Endothelial cell of umbilical vein (primary cell): ENCODE measurements around the gene SLCO3A1. TPM values are rescaled to one million over a fixed set of nuclear protein-coding genes. Genes with fewer than 3 reads are reported as not detected.

ENCODE experiments used
- BruUV-seq: library from RNA; stranded (reverse); fragments of 400-500 nt; replicated peaks from 2 replicates; lab custom pipeline; 2021; lab: Mats Ljungman, UMichigan
- CTCF ChIA-PET: fragments of 300-600, 350-600 bp; sonication (Branson Sonifier 250); formaldehyde crosslinking; loops from one replicate; lab custom pipeline; 2021; ENCODE audit warnings: antibody characterized with exemption, inconsistent platforms; lab: Charles Lee
- POLR2A ChIA-PET: fragments of 300-600, 350-600 bp; sonication (Branson Sonifier 250); formaldehyde crosslinking; loops from one replicate; lab custom pipeline; 2021; ENCODE audit warnings: antibody characterized with exemption, inconsistent platforms; lab: Charles Lee
- DNase-seq: peaks from one replicate; pipeline ENCODE4 v3.0.0-alpha.2; 2011; ENCODE audit warnings: low read depth, low spot score
- FAIRE-seq: peaks from 2 replicates; lab custom pipeline; 2011; peaks lifted over from hg19 to GRCh38; lab: Jason Lieb, UNC
- H2AFZ ChIP-seq: 2 replicates; pipeline ENCODE4 v1.6.0; 2012; ENCODE audit warnings: low read depth, low read length, control low read depth, inconsistent platforms
- H3K27ac ChIP-seq: 2 replicates; pipeline ENCODE4 v1.5.1; 2011; ENCODE audit warnings: low read depth, mild to moderate bottlenecking, control low read depth, low read length, moderate library complexity; ENCODE audit not compliant: insufficient read depth
- H3K27me3 ChIP-seq, 2 experiments: 2 replicates each; pipeline versions ENCODE4 v1.6.0 to v1.6.1; 2011; ENCODE audit warnings: low read length in 2 of 2, mixed read lengths in 1 of 2; ENCODE audit not compliant: control insufficient read depth in 2 of 2, insufficient read depth in 2 of 2
- H3K36me3 ChIP-seq, 2 experiments: 2 replicates in 1 of 2; 3 replicates in 1 of 2; pipeline ENCODE4 v1.5.1; 2011; ENCODE audit warnings: low read length in 2 of 2, mild to moderate bottlenecking in 1 of 2, moderate library complexity in 1 of 2; ENCODE audit not compliant: control insufficient read depth in 2 of 2, insufficient read depth in 2 of 2; ENCODE audit errors: extremely low read depth in 1 of 2
- H3K4me1 ChIP-seq: 3 replicates; pipeline ENCODE4 v1.5.1; 2011; ENCODE audit warnings: mild to moderate bottlenecking, low read length; ENCODE audit not compliant: control insufficient read depth, insufficient read depth; ENCODE audit errors: extremely low read depth
- H3K4me2 ChIP-seq: 2 replicates; pipeline ENCODE4 v1.6.1; 2011; ENCODE audit warnings: low read length, control low read depth, mixed read lengths; ENCODE audit not compliant: insufficient read depth
- H3K4me3 ChIP-seq, 3 experiments: fragments of 200-600 bp in 1 of 3; sonication (generic), shearing (Covaris generic) in 1 of 3; replicated peaks in 1 of 3; 2 replicates each; pipeline ENCODE4 v1.5.1; 2011 to 2016; ENCODE audit warnings: control low read depth in 3 of 3, low read length in 3 of 3, mild to moderate bottlenecking in 2 of 3, inconsistent platforms in 1 of 3, low read depth in 1 of 3, moderate library complexity in 1 of 3; ENCODE audit not compliant: insufficient read depth in 1 of 3
- H3K79me2 ChIP-seq: 2 replicates; pipeline ENCODE4 v1.6.0; 2012; ENCODE audit warnings: low read length, inconsistent platforms; ENCODE audit not compliant: control insufficient read depth, insufficient read depth
- H3K9ac ChIP-seq: replicated peaks from 2 replicates; pipeline ENCODE3; 2011; ENCODE audit warnings: low read length, control low read depth; ENCODE audit not compliant: insufficient read depth; ENCODE audit errors: extremely low read depth
- H3K9me1 ChIP-seq: replicated peaks from 3 replicates; pipeline ENCODE4 v1.6.0; 2011; ENCODE audit warnings: mild to moderate bottlenecking, low read length; ENCODE audit not compliant: control insufficient read depth, insufficient read depth; ENCODE audit errors: extremely low read depth
- H3K9me3 ChIP-seq: replicated peaks from 2 replicates; pipeline ENCODE4 v1.5.1; 2012; ENCODE audit warnings: low read length, inconsistent platforms; ENCODE audit not compliant: control insufficient read depth, insufficient read depth
- H4K20me1 ChIP-seq: replicated peaks from 2 replicates; pipeline ENCODE3; 2011; ENCODE audit warnings: mild to moderate bottlenecking, low read length; ENCODE audit not compliant: control insufficient read depth, insufficient read depth; ENCODE audit errors: extremely low read depth
- CTCF ChIP-seq, 2 donors: IDR thresholded peaks; 1 replicate in 1 of 2; 2 replicates in 1 of 2; pipeline ENCODE4 v1.5.1; 2011; ENCODE audit warnings: low read length in 2 of 2, mild to moderate bottlenecking in 2 of 2, moderate library complexity in 2 of 2, control low read depth in 1 of 2, inconsistent platforms in 1 of 2, low read depth in 1 of 2; ENCODE audit not compliant: insufficient read depth in 1 of 2; ENCODE audit errors: extremely low read depth in 1 of 2
- EZH2 ChIP-seq: IDR thresholded peaks from 2 replicates; pipeline ENCODE4 v1.6.1; 2012; ENCODE audit warnings: borderline replicate concordance, low read depth, mild to moderate bottlenecking, moderate library complexity, low read length, inconsistent platforms; ENCODE audit not compliant: severe bottlenecking
- FOS ChIP-seq: IDR thresholded peaks from 2 replicates; pipeline ENCODE4 v1.6.1; 2011; ENCODE audit warnings: mild to moderate bottlenecking, low read length, moderate library complexity, borderline replicate concordance; ENCODE audit not compliant: insufficient read depth
- GATA2 ChIP-seq: IDR thresholded peaks from 2 replicates; pipeline ENCODE4 v1.7.0; 2011; ENCODE audit warnings: low read depth, mild to moderate bottlenecking, moderate library complexity, mixed read lengths, low read length; ENCODE audit not compliant: insufficient read length, insufficient read depth
- JUN ChIP-seq: IDR thresholded peaks from 2 replicates; pipeline ENCODE4 v1.6.1; 2011; ENCODE audit warnings: borderline replicate concordance, low read depth; ENCODE audit not compliant: insufficient read length, insufficient read depth
- MAX ChIP-seq: IDR thresholded peaks from 2 replicates; pipeline ENCODE4 v1.6.1; 2011; ENCODE audit not compliant: insufficient read depth, insufficient read length
- MYC ChIP-seq: IDR thresholded peaks from one replicate; pipeline ENCODE4 v1.6.1; 2011; ENCODE audit warnings: mild to moderate bottlenecking, low read depth, low read length
- POLR2A ChIP-seq: IDR thresholded peaks from 2 replicates; pipeline ENCODE4 v1.6.1; 2012; ENCODE audit warnings: low read depth, mild to moderate bottlenecking, control low read depth, low read length
- POLR2AphosphoS5 ChIP-seq: IDR thresholded peaks from 2 replicates; pipeline ENCODE4 v1.6.1; 2012; ENCODE audit warnings: low read depth, mild to moderate bottlenecking, control low read depth, low read length, moderate library complexity; ENCODE audit not compliant: insufficient read depth
- dilution Hi-C: fragments of 300-500 bp; cut with MboI; formaldehyde crosslinking; loops from one replicate; pipeline ENCODE4 v1.15.0; 2019; ENCODE audit warnings: low sequenced_read_pairs; ENCODE audit not compliant: extremely low pct_ligation_motif_present
- intact Hi-C: fragments of 100-400 bp; cut with micrococcal nuclease; formaldehyde crosslinking; loops from one replicate; pipeline ENCODE4 v1.10.0; 2022
- polyA plus RNA-seq, 4 experiments: library from polyadenylated mRNA; depleted of rRNA in 3 of 4; stranded (reverse) in 3 of 4; unstranded in 1 of 4; fragments of >200 nt; gene quantifications; 2 replicates each; pipeline versions ENCODE4 v1.2.1 to v1.2.3, GENCODE V29; 2011 to 2012; ENCODE audit warnings: missing spikeins in 1 of 4
- total RNA-seq: library from RNA; stranded (reverse); gene quantifications from 2 replicates; pipeline ENCODE4 v1.2.3, GENCODE V29; 2021

SLCO3A1 gene
- total and polyA plus RNA-seq, 2 donors (not counting 3 experiments of a cell fraction or from before 2014, with no cell fraction given) = 0.88 to 0.92 TPM

GRCh38 chr15:91884606-91885005, 31.1 kb downstream of the SLCO3A1 start:
- Histone ChIP-seq H3K4me3 (no peak overlapping the region), H3K27ac (no peak overlapping the region), H3K9ac (no peak overlapping the region), H3K4me1 (no peaks in the 10 kb centered on the region), H3K36me3 (no peaks in the 10 kb centered on the region), H4K20me1 (no peaks in the 10 kb centered on the region), H3K9me1 (no peaks in the 10 kb centered on the region), H3K79me2 (no peaks in the 10 kb centered on the region), H3K9me3 (no peaks in the 10 kb centered on the region), H3K4me2 (no peak overlapping the region), H2AFZ (no peak overlapping the region), H3K27me3 (no peaks in the 10 kb centered on the region)
- FAIRE-seq = no peak
- dilution Hi-C loops = no loop called here
- TF ChIP-seq POLR2AphosphoS5 (no peak), POLR2A (no peak), GATA2 (no peak), JUN (no peak), EZH2 (no peak)
- intact Hi-C loops = no loop called here
- no peak for DNase-seq
- POLR2A ChIA-PET = no interaction called here
- CTCF ChIA-PET = no interaction called here
- BruUV-seq = no TSS peak

- H2AFZ ChIP-seq = no peak overlapping the region
- ChIA-PET CTCF (no interaction called here), POLR2A (no interaction called here)
- H3K27ac ChIP-seq = no peak overlapping the region
- TF ChIP-seq JUN (no peak), GATA2 (no peak), CTCF (IDR thresholded peaks at IDR 0.05; ENCODE audit: extremely low read depth in 1 of 2, insufficient read depth in 1 of 2, low read depth in 1 of 2, low read length in 2 of 2) (no peak), FOS (no peak), MYC (no peak), EZH2 (no peak), MAX (no peak), POLR2A (no peak), POLR2AphosphoS5 (no peak)
- H3K9me1 ChIP-seq = no peaks in the 10 kb centered on the region
- H3K4me2 ChIP-seq = no peak overlapping the region
- H3K4me3 ChIP-seq = no peak overlapping the region
- dilution Hi-C loops (no loop called here), intact Hi-C loops (no loop called here)
- no peaks in the 10 kb centered on the region for H3K9me3 ChIP-seq
- no peak overlapping the region for H3K9ac ChIP-seq
- FAIRE-seq = no peak
- no peak for DNase-seq
- no peaks in the 10 kb centered on the region for H3K4me1 ChIP-seq
- no peaks in the 10 kb centered on the region for H3K27me3 ChIP-seq
- no TSS peak for BruUV-seq
- no peaks in the 10 kb centered on the region for H3K36me3 ChIP-seq
- no peaks in the 10 kb centered on the region for H3K79me2 ChIP-seq
- H4K20me1 ChIP-seq = no peaks in the 10 kb centered on the region
Observed at GRCh38 chr15:91885054-91885453, 31.5 kb downstream of the SLCO3A1 start.
